AG10803 (cell line): ENCODE results near the gene USP6NL.

ENCODE experiments used
- DNase-seq: peaks from one replicate; pipeline ENCODE4 v3.0.0; 2010; ENCODE audit warnings: low read depth
- H3K4me3 ChIP-seq: 2 replicates; pipeline ENCODE4 v1.5.1; 2011; ENCODE audit warnings: mild to moderate bottlenecking, low read length, control low read depth
- CTCF ChIP-seq: conservative IDR thresholded peaks from 2 replicates; pipeline ENCODE4 v1.5.1; 2011; ENCODE audit warnings: mild to moderate bottlenecking, low read length, control low read depth, inconsistent platforms

Gene USP6NL

DNA sequence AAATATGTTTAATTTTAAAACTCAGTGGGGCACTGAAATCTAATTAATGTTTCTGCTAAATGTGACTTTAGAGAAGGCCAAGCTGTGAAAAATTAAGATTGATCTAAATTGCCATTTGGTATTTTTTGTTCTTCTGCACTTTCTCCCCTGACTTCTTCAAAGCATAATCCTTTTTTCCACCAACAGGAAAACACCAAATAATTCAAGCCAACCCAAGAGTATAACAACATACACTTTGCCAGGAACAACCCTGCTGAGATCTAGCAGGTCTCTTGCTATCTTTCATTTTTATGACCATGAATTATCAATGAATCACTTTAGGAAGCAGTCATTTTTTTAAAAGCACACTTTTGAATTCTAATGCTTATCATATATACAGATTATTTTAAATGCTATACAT lies 100.1 kb downstream of the USP6NL start:
- no peak for TF ChIP-seq CTCF
- no peak for DNase-seq
- H3K4me3 ChIP-seq: no peak overlapping the region

GRCh38 chr10:11510736-11511135 lies 100.7 kb downstream of the USP6NL start:
- DNase-seq: no peak
- TF ChIP-seq CTCF: no peak
- H3K4me3 ChIP-seq: no peak overlapping the region

DNA sequence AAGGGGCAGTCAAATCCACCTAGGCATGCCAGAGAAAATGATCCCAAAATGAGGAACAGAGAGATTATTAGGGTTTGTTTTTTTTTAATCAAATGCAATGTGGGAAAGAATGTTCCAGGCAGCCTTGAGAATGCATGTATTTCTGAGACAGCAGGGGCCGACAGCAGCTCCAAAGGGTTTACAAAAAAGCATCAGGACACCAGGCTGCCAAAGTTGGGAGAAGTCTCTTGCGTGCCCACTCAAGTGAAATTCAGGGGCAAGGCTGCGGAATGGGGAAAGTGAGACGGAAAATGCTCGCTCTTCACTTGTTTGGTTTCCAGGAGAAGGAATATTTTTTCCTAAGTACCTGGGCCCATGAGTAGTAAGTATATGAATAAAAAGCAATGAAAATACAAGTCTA lies 101.2 kb downstream of the USP6NL start:
- TF ChIP-seq CTCF: no peak
- no peak overlapping the region for H3K4me3 ChIP-seq
- no peak for DNase-seq

DNA sequence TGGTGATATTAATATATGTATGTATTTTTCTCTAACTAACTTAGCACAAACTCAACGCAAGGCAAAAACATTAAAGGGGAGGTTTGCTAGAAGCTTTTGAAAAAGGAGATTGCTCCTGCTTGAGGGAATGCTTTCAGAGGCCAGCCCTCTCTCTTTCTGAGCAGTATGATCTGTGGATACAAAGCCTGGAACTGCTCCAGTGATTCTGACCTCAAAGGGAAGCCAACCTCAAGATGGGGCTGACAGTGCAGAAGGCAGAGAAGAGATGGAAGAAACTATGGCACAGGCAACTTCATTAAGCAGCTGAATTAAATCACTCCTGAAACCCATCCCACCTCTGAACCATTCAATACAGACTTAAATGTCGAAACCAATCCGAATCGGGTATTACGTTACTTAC lies 102.4 kb downstream of the USP6NL start:
- H3K4me3 ChIP-seq: no peak overlapping the region
- no peak for DNase-seq
- no peak for TF ChIP-seq CTCF

DNA sequence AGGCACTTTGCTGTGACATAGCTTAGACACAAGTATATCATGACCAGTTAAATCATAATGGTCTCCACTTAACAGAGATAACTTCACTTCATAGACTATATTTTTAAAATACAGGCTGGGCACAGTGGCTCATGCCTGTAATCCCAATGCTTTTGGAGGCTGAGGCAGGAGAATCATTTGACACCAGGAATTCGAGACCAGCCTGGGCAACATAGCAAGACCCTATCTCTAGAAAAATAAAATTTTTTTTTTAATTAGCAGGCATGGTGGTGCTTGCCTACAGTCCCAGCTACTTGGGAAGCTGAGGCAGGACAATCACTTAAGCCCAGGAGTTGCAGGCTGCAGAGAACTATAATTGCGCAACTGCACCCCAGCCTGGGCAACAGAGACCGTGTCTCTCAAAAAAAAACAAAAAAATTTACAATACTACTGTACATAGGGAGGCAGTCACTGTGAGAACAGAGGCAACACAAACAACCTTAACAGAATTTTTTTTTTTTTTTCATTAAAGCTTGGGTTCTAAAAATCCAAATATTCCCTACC lies 105.1 kb downstream of the USP6NL start:
- DNase-seq: no peak
- TF ChIP-seq CTCF: no peak
- H3K4me3 ChIP-seq: no peak overlapping the region

GRCh38 chr10:11505639-11506038 lies 105.8 kb downstream of the USP6NL start:
- DNase-seq: no peak
- no peak for TF ChIP-seq CTCF
- no peak overlapping the region for H3K4me3 ChIP-seq

DNA sequence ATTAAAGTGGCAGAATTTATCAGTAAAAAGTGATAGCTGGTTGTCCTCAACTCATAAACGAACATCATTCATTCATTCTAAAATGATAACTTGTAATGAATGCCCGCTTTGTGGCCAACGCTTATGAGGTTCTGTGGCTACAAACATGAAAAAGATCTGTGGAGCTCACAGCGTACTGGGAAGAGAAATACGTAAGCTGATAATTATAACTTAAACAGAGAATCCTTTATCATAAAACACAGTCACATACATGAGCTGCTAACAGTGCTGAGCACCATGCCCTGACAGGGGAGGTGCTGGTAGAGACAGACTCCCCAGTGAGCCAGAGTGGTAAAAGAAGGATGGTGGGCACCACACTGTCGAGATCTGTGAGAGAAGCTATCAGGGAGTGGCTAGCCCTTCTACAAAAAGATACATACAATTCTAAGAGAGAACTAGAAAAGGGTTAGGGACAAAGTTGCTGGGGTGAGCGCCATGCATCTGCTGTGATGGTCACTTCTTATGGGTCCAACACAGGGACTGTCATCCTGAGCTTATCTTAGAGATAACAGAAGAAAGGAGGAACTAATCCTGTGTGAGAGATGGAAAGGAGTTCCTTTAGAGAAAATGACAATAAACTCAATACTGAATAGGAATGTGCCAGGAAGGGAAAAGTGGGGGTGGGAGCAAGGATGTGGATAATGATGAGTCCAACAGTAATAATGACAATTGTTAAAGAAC lies 106.7 kb downstream of the USP6NL start:
- TF ChIP-seq CTCF: no peak
- DNase-seq: no peak

More for the DNA sequence above, 106.7 kb downstream of the USP6NL start:
- no peak overlapping the region for H3K4me3 ChIP-seq
